Neuronal stem cell (in vitro differentiated cells): ENCODE results near the gene ACVR1B.

Source experiments
- DNase-seq: peaks from one replicate; pipeline ENCODE4 v3.0.0-alpha.2; 2013; ENCODE audit warnings: low spot score
- H2AFZ ChIP-seq: one replicate; pipeline ENCODE4 v1.6.1; 2013; ENCODE audit warnings: mild to moderate bottlenecking, low read length, inconsistent platforms
- H2AK5ac ChIP-seq: 2 replicates; pipeline ENCODE4 v1.6.1; 2013; ENCODE audit warnings: low read depth, mild to moderate bottlenecking, inconsistent platforms, low read length, moderate library complexity, mixed read lengths
- H2BK120ac ChIP-seq: 2 replicates; pipeline ENCODE4 v1.6.1; 2013; ENCODE audit warnings: low read depth, mild to moderate bottlenecking, inconsistent platforms, low read length, moderate library complexity, mixed read lengths
- H2BK12ac ChIP-seq: one replicate; pipeline ENCODE4 v1.6.1; 2013; ENCODE audit warnings: low read length, inconsistent platforms
- H2BK15ac ChIP-seq: 2 replicates; pipeline ENCODE4 v1.6.1; 2013; ENCODE audit warnings: mild to moderate bottlenecking, low read length, inconsistent platforms, mixed read lengths
- H2BK5ac ChIP-seq: one replicate; pipeline ENCODE4 v1.6.1; 2013; ENCODE audit warnings: inconsistent platforms, mild to moderate bottlenecking, low read length, moderate library complexity
- H3K14ac ChIP-seq: one replicate; pipeline ENCODE4 v1.6.1; 2013; ENCODE audit warnings: low read length, inconsistent platforms
- H3K18ac ChIP-seq: 2 replicates; pipeline ENCODE4 v1.6.1; 2013; ENCODE audit warnings: low read length, inconsistent platforms
- H3K23ac ChIP-seq: 2 replicates; pipeline ENCODE4 v1.6.1; 2013; ENCODE audit warnings: low read depth, mild to moderate bottlenecking, mixed read lengths, low read length, inconsistent platforms; ENCODE audit not compliant: poor library complexity
- H3K27ac ChIP-seq: replicated peaks from 3 replicates; pipeline ENCODE4 v1.5.1; 2013; ENCODE audit warnings: low read length, inconsistent platforms
- H3K27me3 ChIP-seq, 3 experiments: 2 replicates each; pipeline ENCODE4 v1.6.1; 2013; ENCODE audit warnings: low read length in 3 of 3, mild to moderate bottlenecking in 2 of 3, inconsistent platforms in 1 of 3, low read depth in 1 of 3, mixed read lengths in 1 of 3, moderate library complexity in 1 of 3; ENCODE audit not compliant: control insufficient read depth in 3 of 3, insufficient read depth in 3 of 3
- H3K36me3 ChIP-seq, 2 donors: replicated peaks in 1 of 2; 2 replicates each; pipeline ENCODE4 v1.6.1; 2013; ENCODE audit warnings: low read length in 2 of 2; ENCODE audit not compliant: control insufficient read depth in 2 of 2, insufficient read depth in 2 of 2
- H3K4ac ChIP-seq: 2 replicates; pipeline ENCODE4 v1.6.1; 2013; ENCODE audit warnings: inconsistent platforms, mild to moderate bottlenecking, low read length, moderate library complexity
- H3K4me1 ChIP-seq, 2 donors: 1 replicate in 1 of 2; 2 replicates in 1 of 2; pipeline ENCODE4 v1.6.1; 2013; ENCODE audit warnings: low read length in 2 of 2, low read depth in 1 of 2; ENCODE audit not compliant: control insufficient read depth in 2 of 2, insufficient read depth in 1 of 2
- H3K4me2 ChIP-seq: one replicate; pipeline ENCODE4 v1.6.1; 2013; ENCODE audit warnings: mild to moderate bottlenecking, low read length, inconsistent platforms; ENCODE audit not compliant: insufficient read depth, poor library complexity, severe bottlenecking
- H3K4me3 ChIP-seq, 2 donors: 2 replicates each; pipeline ENCODE4 v1.5.1; 2013; ENCODE audit warnings: low read length in 2 of 2, mild to moderate bottlenecking in 2 of 2, inconsistent platforms in 1 of 2, moderate library complexity in 1 of 2
- H3K79me1 ChIP-seq: one replicate; pipeline ENCODE4 v1.6.1; 2013; ENCODE audit warnings: low read depth, mild to moderate bottlenecking, inconsistent platforms, low read length, moderate library complexity
- H3K9ac ChIP-seq: one replicate; pipeline ENCODE4 v1.6.1; 2013; ENCODE audit warnings: mild to moderate bottlenecking, low read depth, low read length, inconsistent platforms; ENCODE audit not compliant: poor library complexity
- H3K9me3 ChIP-seq, 2 donors: replicated peaks in 1 of 2; 2 replicates each; pipeline versions ENCODE3 to v1.6.1; 2013; ENCODE audit warnings: low read length in 2 of 2, mild to moderate bottlenecking in 2 of 2, inconsistent platforms in 1 of 2, low read depth in 1 of 2, mixed read lengths in 1 of 2, moderate library complexity in 1 of 2; ENCODE audit not compliant: control insufficient read depth in 2 of 2, insufficient read depth in 1 of 2
- H4K8ac ChIP-seq: one replicate; pipeline ENCODE4 v1.6.1; 2013; ENCODE audit warnings: low read depth, mild to moderate bottlenecking, inconsistent platforms, low read length, moderate library complexity
- H4K91ac ChIP-seq: one replicate; pipeline ENCODE4 v1.6.1; 2013; ENCODE audit warnings: low read length, low read depth, mild to moderate bottlenecking, inconsistent platforms; ENCODE audit not compliant: poor library complexity
- WGBS, 2 donors: extraction: QIAGEN DNeasy Blood & Tissue Kit; methylation state at CpG; one replicate each; pipeline ENCODE4 v1.1.7; 2013; ENCODE audit warnings: missing lambda C conversion rate in 2 of 2, mixed read lengths in 1 of 2; ENCODE audit not compliant: insufficient read length in 2 of 2, insufficient replicate concordance in 1 of 2; ENCODE audit errors: extremely low coverage in 2 of 2; 5-methylcytosine and 5-hydroxymethylcytosine counted together

The ACVR1B gene

DNA sequence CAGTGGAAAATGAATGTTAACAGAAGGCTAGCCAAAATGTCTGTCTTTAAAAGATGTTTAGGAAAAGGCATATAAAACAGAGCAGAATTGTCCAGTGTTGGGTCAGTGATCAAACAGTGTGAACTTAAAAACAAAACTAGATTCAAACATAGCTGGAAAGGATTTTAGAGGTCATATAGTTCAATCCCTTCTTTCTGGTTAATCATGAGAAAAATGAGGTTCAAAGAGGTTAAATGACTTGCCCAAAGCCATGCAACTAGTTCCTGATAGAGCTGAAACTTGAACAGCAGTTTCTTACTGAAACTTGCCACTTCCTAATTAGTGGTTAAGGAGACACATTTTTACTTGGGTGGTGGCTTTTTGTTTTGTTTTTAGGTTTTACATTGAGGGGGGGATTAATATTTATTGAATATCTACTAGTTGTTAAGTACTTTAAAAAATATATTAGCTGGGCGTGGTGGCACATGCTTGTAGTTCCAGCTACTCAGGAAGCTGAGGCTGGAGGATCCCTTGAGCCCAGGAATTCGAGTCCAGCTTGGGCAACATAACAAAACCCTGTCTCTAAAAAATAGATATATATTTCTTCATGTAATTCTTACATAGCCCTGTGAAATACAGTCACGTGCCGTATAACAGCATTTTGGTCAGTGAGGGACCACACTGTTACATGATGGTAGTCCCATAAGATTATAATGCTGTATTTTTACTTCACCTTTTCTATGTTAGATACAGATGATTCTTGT lies 20.4 kb downstream of the ACVR1B start:
- H3K36me3 ChIP-seq, result peaks cover 3 to 53% of the 10 kb centered on the region in 2 donors
- no CpG with 5 or more reads among the region's 4 CpGs for WGBS, 2 donors

DNA sequence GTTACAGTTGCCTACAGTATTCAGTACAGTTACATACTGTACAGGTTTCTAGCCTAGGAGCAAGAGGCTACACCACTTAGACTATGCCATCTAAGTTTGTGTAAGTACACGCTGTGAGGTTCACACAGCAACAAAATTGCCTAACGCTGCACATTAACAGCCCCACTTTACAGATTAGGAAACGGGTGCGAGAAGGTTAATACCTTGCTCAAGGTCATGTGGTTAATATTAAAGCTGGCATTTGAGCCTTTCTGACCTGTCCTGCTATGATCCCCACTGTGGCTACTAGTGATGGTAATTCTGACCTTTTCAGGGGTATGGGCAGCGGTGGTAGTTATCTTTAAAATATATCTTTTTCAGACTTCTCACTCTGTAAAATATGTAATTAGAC lies 20.9 kb downstream of the ACVR1B start:
- Histone ChIP-seq H2AFZ (no peak overlapping the region), H3K4me3 (no peak overlapping the region), H3K79me1 (peaks cover 3% of the 10 kb centered on the region), H2BK5ac (no peak overlapping the region), H3K9ac (no peak overlapping the region), H3K4me2 (no peak overlapping the region), H3K14ac (no peak overlapping the region), H2AK5ac (no peak overlapping the region), H4K91ac (no peak overlapping the region), H3K18ac (no peak overlapping the region), H2BK15ac (no peak overlapping the region), H3K4me1 (peaks cover 6 to 7% of the 10 kb centered on the region in 2 donors), H3K9me3 (peaks cover 0 to 2% of the 10 kb centered on the region in 2 donors), H3K36me3 (peaks cover 3 to 58% of the 10 kb centered on the region in 2 donors), H2BK12ac (no peak overlapping the region), H3K27me3 (no peaks in the 10 kb centered on the region), H3K4ac (no peak overlapping the region), H2BK120ac (no peak overlapping the region), H3K27ac (no peak overlapping the region), H4K8ac (no peak overlapping the region), H3K23ac (no peak overlapping the region)
- no peak for DNase-seq
- WGBS, 2 donors, result no CpG with 5 or more reads among the region's 5 CpGs

More for the DNA sequence above, 20.4 kb downstream of the ACVR1B start:
- Histone ChIP-seq H3K18ac (no peak overlapping the region), H3K27ac (no peak overlapping the region), H2AFZ (no peak overlapping the region), H3K9me3 (peaks cover 0 to 2% of the 10 kb centered on the region in 2 donors), H3K79me1 (peaks cover 3% of the 10 kb centered on the region), H4K8ac (no peak overlapping the region), H2BK12ac (no peak overlapping the region), H3K4ac (no peak overlapping the region), H3K4me3 (no peak overlapping the region), H2BK5ac (no peak overlapping the region), H3K4me1 (peaks cover 6 to 7% of the 10 kb centered on the region in 2 donors), H3K9ac (no peak overlapping the region), H3K4me2 (no peak overlapping the region), H2BK120ac (no peak overlapping the region), H3K27me3 (no peaks in the 10 kb centered on the region), H2AK5ac (no peak overlapping the region), H2BK15ac (no peak overlapping the region), H4K91ac (no peak overlapping the region), H3K23ac (no peak overlapping the region), H3K14ac (no peak overlapping the region)
- no peak for DNase-seq

DNA sequence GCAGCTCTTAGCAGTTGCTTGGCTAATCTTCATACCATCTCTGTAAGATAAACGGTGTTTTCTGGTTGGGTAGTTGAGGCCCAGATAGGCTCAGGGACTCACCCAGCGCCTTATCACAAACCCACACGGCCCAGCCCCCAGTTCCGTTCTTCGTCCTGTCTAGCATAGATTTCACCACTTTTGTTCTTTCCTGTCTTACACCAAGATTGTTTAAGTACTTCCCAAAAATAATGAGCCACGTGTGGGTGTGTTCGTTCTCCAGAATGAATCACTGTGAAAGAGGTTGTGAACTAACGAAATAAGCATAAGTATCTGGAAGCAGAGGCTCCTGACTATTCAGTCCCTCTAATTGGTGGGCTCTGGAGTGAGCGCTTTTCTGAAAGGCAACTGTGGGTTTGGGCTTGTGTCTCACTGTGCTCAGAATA lies 21.4 kb downstream of the ACVR1B start:
- H3K4ac ChIP-seq, result no peak overlapping the region

DNA sequence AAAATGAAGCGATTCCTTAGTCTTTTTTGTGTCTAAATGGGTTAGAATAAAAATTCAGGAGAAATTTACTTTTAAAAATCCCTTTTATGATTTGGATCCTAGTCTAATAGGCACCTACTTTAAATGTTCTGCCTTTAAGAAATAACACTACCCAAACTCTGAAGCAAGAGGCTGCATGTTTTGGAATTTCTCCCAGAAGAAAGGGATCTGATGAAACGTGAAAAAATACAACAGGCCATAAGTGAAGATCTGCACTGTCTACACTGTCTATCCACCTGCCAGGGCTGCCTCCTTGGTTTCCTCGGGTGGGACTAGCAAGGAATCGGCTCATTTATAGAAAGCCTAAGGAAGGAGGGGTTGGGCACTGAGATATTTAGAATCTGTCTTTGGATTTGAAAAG lies 22.1 kb downstream of the ACVR1B start:
- H3K18ac ChIP-seq, result no peak overlapping the region
- no peak overlapping the region for H2AFZ ChIP-seq
- H4K8ac ChIP-seq, result no peak overlapping the region
- no peak overlapping the region for H3K9ac ChIP-seq
- H2BK120ac ChIP-seq, result no peak overlapping the region
- H3K27ac ChIP-seq, result no peak overlapping the region
- peaks cover 0 to 2% of the 10 kb centered on the region in 2 donors for H3K9me3 ChIP-seq
- DNase-seq, result no peak
- peaks cover 3 to 64% of the 10 kb centered on the region in 2 donors for H3K36me3 ChIP-seq
- no peak overlapping the region for H2BK5ac ChIP-seq
- no peak overlapping the region for H3K23ac ChIP-seq
- H3K27me3 ChIP-seq, result no peaks in the 10 kb centered on the region
- H3K4me3 ChIP-seq, result no peak overlapping the region
- no peak overlapping the region for H2AK5ac ChIP-seq
- peaks cover 3% of the 10 kb centered on the region for H3K79me1 ChIP-seq
- H3K4me2 ChIP-seq, result no peak overlapping the region
- no peak overlapping the region for H3K4ac ChIP-seq
- WGBS, 2 donors, result no CpG with 5 or more reads among the region's 4 CpGs
- no peak overlapping the region for H2BK15ac ChIP-seq
- H3K14ac ChIP-seq, result no peak overlapping the region
- H2BK12ac ChIP-seq, result no peak overlapping the region
- no peak overlapping the region for H4K91ac ChIP-seq
- H3K4me1 ChIP-seq, result peaks cover 6 to 7% of the 10 kb centered on the region in 2 donors

More for the DNA sequence above, 21.4 kb downstream of the ACVR1B start:
- H2BK120ac ChIP-seq, result no peak overlapping the region
- H3K4me1 ChIP-seq, result peaks cover 6 to 7% of the 10 kb centered on the region in 2 donors
- no peak overlapping the region for H3K9ac ChIP-seq
- H4K91ac ChIP-seq, result no peak overlapping the region
- no peak overlapping the region for H2AK5ac ChIP-seq
- H4K8ac ChIP-seq, result no peak overlapping the region
- H3K27ac ChIP-seq, result peak overlapping the region; percentile 5
- H3K27me3 ChIP-seq, result no peaks in the 10 kb centered on the region
- WGBS, 2 donors, result no CpG with 5 or more reads among the region's 9 CpGs
- no peak overlapping the region for H2BK15ac ChIP-seq
- H3K4me2 ChIP-seq, result no peak overlapping the region
- peaks cover 0 to 2% of the 10 kb centered on the region in 2 donors for H3K9me3 ChIP-seq
- H3K18ac ChIP-seq, result no peak overlapping the region
- peaks cover 3 to 63% of the 10 kb centered on the region in 2 donors for H3K36me3 ChIP-seq
- no peak overlapping the region for H3K4me3 ChIP-seq
- no peak overlapping the region for H3K23ac ChIP-seq
- H3K14ac ChIP-seq, result no peak overlapping the region
- H2BK5ac ChIP-seq, result no peak overlapping the region
- peaks cover 3% of the 10 kb centered on the region for H3K79me1 ChIP-seq
- H2BK12ac ChIP-seq, result no peak overlapping the region
- DNase-seq, result no peak
- no peak overlapping the region for H2AFZ ChIP-seq
